Epidermal melanocyte (primary cell): ENCODE results near the gene NHERF1.

Source experiments
- DNase-seq: peaks from one replicate; pipeline ENCODE4 v3.0.0; 2011; ENCODE audit warnings: low spot score; ENCODE audit not compliant: insufficient read length

NHERF1 gene

GRCh38 chr17:74784125-74784810, 35.8 kb downstream of the NHERF1 start:
- no peak for DNase-seq

- no peak for DNase-seq
Measured at GRCh38 chr17:74785096-74785980, 36.9 kb downstream of the NHERF1 start.

- no peak for DNase-seq
Measured at GRCh38 chr17:74785981-74786360, 37.5 kb downstream of the NHERF1 start.

- no peak for DNase-seq
Measured at GRCh38 chr17:74786431-74787055, 38.1 kb downstream of the NHERF1 start.

GRCh38 chr17:74790161-74791058, 42.0 kb downstream of the NHERF1 start:
- DNase-seq = no peak

- DNase-seq = no peak
Measured at GRCh38 chr17:74792586-74793105, 44.2 kb downstream of the NHERF1 start.

GRCh38 chr17:74795327-74796020, 47.0 kb downstream of the NHERF1 start:
- no peak for DNase-seq

- DNase-seq = no peak
Measured at GRCh38 chr17:74796211-74796610, 47.8 kb downstream of the NHERF1 start.

GRCh38 chr17:74796866-74797265, 48.4 kb downstream of the NHERF1 start:
- no peak for DNase-seq

- no peak for DNase-seq
Measured at GRCh38 chr17:74797824-74798223, 49.4 kb downstream of the NHERF1 start.

GRCh38 chr17:74798239-74798707, 49.8 kb downstream of the NHERF1 start:
- DNase-seq = no peak

GRCh38 chr17:74799097-74799496, 50.7 kb downstream of the NHERF1 start:
- DNase-seq = no peak

- no peak for DNase-seq
Measured at GRCh38 chr17:74800531-74800930, 52.1 kb downstream of the NHERF1 start.

GRCh38 chr17:74801896-74802295, 53.5 kb downstream of the NHERF1 start:
- DNase-seq = no peak

GRCh38 chr17:74803388-74803930, 55.0 kb downstream of the NHERF1 start:
- DNase-seq = no peak

- DNase-seq = no peak
Measured at GRCh38 chr17:74803971-74804370, 55.5 kb downstream of the NHERF1 start.

GRCh38 chr17:74804683-74805082, 56.3 kb downstream of the NHERF1 start:
- no peak for DNase-seq

- DNase-seq = no peak
Measured at GRCh38 chr17:74805591-74805991, 57.2 kb downstream of the NHERF1 start.

- no peak for DNase-seq
Measured at GRCh38 chr17:74806334-74806733, 57.9 kb downstream of the NHERF1 start.

GRCh38 chr17:74807441-74807840, 59.0 kb downstream of the NHERF1 start:
- DNase-seq = no peak
